ENCODE data around the gene DHRS7.

- TF ChIP-seq CTCF (IDR thresholded peaks at IDR 0.05) (no peak), POLR2A (IDR thresholded peaks at IDR 0.05) (no peak)
Observed at GRCh38 chr14:60195179-60195810, 30.1 kb upstream of the DHRS7 start.
